WTC11 (cell line): ENCODE measurements around the gene CYB5D1. TPM values are rescaled to one million over a fixed set of nuclear protein-coding genes. Genes with fewer than 3 reads are reported as not detected.

Experiments
- ATAC-seq: fragments of 200-7000 bp; cut with Tn5 transposase; 2 replicates; pipeline ENCODE4 v1.10.0; 2021; ENCODE audit warnings: mild to moderate bottlenecking, moderate library complexity
- Bru-seq: library from RNA; stranded (reverse); fragments of 400-500 nt; gene quantifications from one replicate; lab custom pipeline; 2021; lab: Mats Ljungman, UMichigan
- CTCF ChIA-PET: fragments of 300-600 bp; sonication (Branson Sonifier 250); formaldehyde crosslinking; loops from one replicate; lab custom pipeline; 2021; ENCODE audit warnings: antibody characterized with exemption; lab: Charles Lee
- POLR2A ChIA-PET: fragments of 350-600 bp; sonication (Branson Sonifier 250); formaldehyde crosslinking; loops from one replicate; lab custom pipeline; 2021; ENCODE audit warnings: antibody characterized with exemption; lab: Charles Lee
- DNase-seq: peaks from one replicate; pipeline ENCODE4 v3.0.0; 2021; ENCODE audit warnings: low spot score
- H3K27ac Mint-ChIP-seq: 2 replicates; pipeline ENCODE4 v1.8.0; 2021; ENCODE audit warnings: mixed read lengths
- H3K27me3 Mint-ChIP-seq: 2 replicates; pipeline ENCODE4 v1.8.0; 2021; ENCODE audit warnings: low read depth, mild to moderate bottlenecking, moderate library complexity, mixed read lengths
- H3K36me3 Mint-ChIP-seq: 2 replicates; pipeline ENCODE4 v1.8.0; 2021; ENCODE audit warnings: mixed read lengths
- H3K4me1 Mint-ChIP-seq: 2 replicates; pipeline ENCODE4 v1.8.0; 2022; ENCODE audit warnings: mixed read lengths
- H3K4me3 Mint-ChIP-seq: 2 replicates; pipeline ENCODE4 v1.8.0; 2021; ENCODE audit warnings: mild to moderate bottlenecking, moderate library complexity, mixed read lengths
- H3K9me3 Mint-ChIP-seq: 2 replicates; pipeline ENCODE4 v1.8.0; 2021; ENCODE audit warnings: mixed read lengths
- ARID4B ChIP-seq: sonication (generic); formaldehyde crosslinking; IDR thresholded peaks from 2 replicates; pipeline ENCODE4 v1.8.0; 2023; ENCODE audit warnings: missing genetic modification reagents, mild to moderate bottlenecking, borderline replicate concordance
- CREM ChIP-seq: sonication (generic); formaldehyde crosslinking; IDR thresholded peaks from 2 replicates; pipeline ENCODE4 v1.8.1; 2022; ENCODE audit warnings: mild to moderate bottlenecking, missing genetic modification reagents, moderate library complexity
- CTCF ChIP-seq: fragments of 200-600 bp; IDR thresholded peaks from 2 replicates; pipeline ENCODE4 v1.8.0; 2022; ENCODE audit warnings: antibody characterized with exemption
- E2F5 ChIP-seq: sonication (generic); formaldehyde crosslinking; IDR thresholded peaks from 2 replicates; pipeline ENCODE4 v1.8.1; 2022; ENCODE audit warnings: mild to moderate bottlenecking, moderate library complexity, missing genetic modification reagents
- ESRRA ChIP-seq: sonication (generic); formaldehyde crosslinking; IDR thresholded peaks from 2 replicates; pipeline ENCODE4 v1.8.1; 2022; ENCODE audit warnings: mild to moderate bottlenecking, missing genetic modification reagents, borderline replicate concordance
- GABPB1 ChIP-seq: sonication (generic); formaldehyde crosslinking; IDR thresholded peaks from 2 replicates; pipeline ENCODE4 v1.8.1; 2023; ENCODE audit warnings: mild to moderate bottlenecking, missing genetic modification reagents
- GTF2I ChIP-seq: fragments of 250-450 bp; sonication (Bioruptor Pico); conservative IDR thresholded peaks from 2 replicates; pipeline ENCODE4 v1.4.0; 2021; ENCODE audit warnings: mild to moderate bottlenecking
- HMGXB4 ChIP-seq: sonication (generic); formaldehyde crosslinking; IDR thresholded peaks from 2 replicates; pipeline ENCODE4 v1.8.1; 2023; ENCODE audit warnings: mild to moderate bottlenecking, moderate library complexity, missing genetic modification reagents
- MAX ChIP-seq: sonication (generic); formaldehyde crosslinking; IDR thresholded peaks from 2 replicates; pipeline ENCODE4 v1.8.0; 2022; ENCODE audit warnings: mild to moderate bottlenecking, missing genetic modification reagents
- MLX ChIP-seq: sonication (generic); formaldehyde crosslinking; IDR thresholded peaks from 2 replicates; pipeline ENCODE4 v1.8.1; 2023; ENCODE audit warnings: mild to moderate bottlenecking, missing genetic modification reagents, moderate library complexity
- NFYB ChIP-seq: sonication (generic); formaldehyde crosslinking; conservative IDR thresholded peaks from 2 replicates; pipeline ENCODE4 v1.8.0; 2022; ENCODE audit warnings: low read depth, missing genetic modification reagents
- NR2C2 ChIP-seq: sonication (generic); formaldehyde crosslinking; IDR thresholded peaks from 2 replicates; pipeline ENCODE4 v1.8.0; 2022; ENCODE audit warnings: mild to moderate bottlenecking, missing genetic modification reagents
- RORB ChIP-seq: fragments of 250-450 bp; sonication (Bioruptor Pico); IDR thresholded peaks from 2 replicates; pipeline ENCODE4 v1.9.0; 2021; ENCODE audit warnings: mild to moderate bottlenecking
- SP1 ChIP-seq: sonication (generic); formaldehyde crosslinking; conservative IDR thresholded peaks from 2 replicates; pipeline ENCODE4 v1.8.1; 2022; ENCODE audit warnings: missing genetic modification reagents
- USF2 ChIP-seq: sonication (generic); formaldehyde crosslinking; IDR thresholded peaks from 2 replicates; pipeline ENCODE4 v1.8.1; 2023; ENCODE audit warnings: mild to moderate bottlenecking, missing genetic modification reagents, moderate library complexity
- ZBTB21 ChIP-seq: sonication (generic); formaldehyde crosslinking; IDR thresholded peaks from 2 replicates; pipeline ENCODE4 v1.8.1; 2023; ENCODE audit warnings: mild to moderate bottlenecking, missing genetic modification reagents, borderline replicate concordance
- ZNF138 ChIP-seq: sonication (generic); formaldehyde crosslinking; conservative IDR thresholded peaks from 2 replicates; pipeline ENCODE4 v1.8.1; 2022; ENCODE audit warnings: mild to moderate bottlenecking, moderate library complexity, missing genetic modification reagents
- ZNF232 ChIP-seq: sonication (generic); formaldehyde crosslinking; IDR thresholded peaks from 2 replicates; pipeline ENCODE4 v1.8.0; 2022; ENCODE audit warnings: mild to moderate bottlenecking, missing genetic modification reagents
- ZNF263 ChIP-seq: sonication (generic); formaldehyde crosslinking; IDR thresholded peaks from 2 replicates; pipeline ENCODE4 v1.8.1; 2022; ENCODE audit warnings: low read depth, mild to moderate bottlenecking, moderate library complexity, missing genetic modification reagents
- ZNF416 ChIP-seq: fragments of 250-450 bp; sonication (Bioruptor Pico); IDR thresholded peaks from 2 replicates; pipeline ENCODE4 v1.9.0; 2021; ENCODE audit warnings: mild to moderate bottlenecking, inconsistent platforms
- ZNF425 ChIP-seq: fragments of 250-450 bp; sonication (Bioruptor Pico); conservative IDR thresholded peaks from 2 replicates; pipeline ENCODE4 v1.9.0; 2021; ENCODE audit warnings: mild to moderate bottlenecking
- ZNF671 ChIP-seq: fragments of 250-450 bp; sonication (Bioruptor Pico); IDR thresholded peaks from 2 replicates; pipeline ENCODE4 v1.8.0; 2021; ENCODE audit warnings: mild to moderate bottlenecking
- long read RNA-seq, 3 experiments: library from RNA in 1 of 3; library from capped mRNA in 1 of 3; library from polyadenylated mRNA in 1 of 3; unstranded in 2 of 3; stranded (forward) in 1 of 3; transcript quantifications; one replicate each; pipeline ENCODE4 v2.0.0, GENCODE V29; 2021
- total RNA-seq: library from RNA; stranded (reverse); gene quantifications from 3 replicates; pipeline ENCODE4 v1.2.3, GENCODE V29; 2021

CYB5D1 gene
- total RNA-seq (14.0 to 15.2 TPM (median 14.3 TPM) in 3 replicates), Bru-seq, nascent RNA (percentile 75 among the genes with signal in this experiment)
- long read RNA-seq, experiment 1, transcript CYB5D1-205 (3 exons, 538 nt), result minor isoform, 6 of 45 reads
- long read RNA-seq, experiment 1, transcript CYB5D1-201 (4 exons, 3,509 nt), result major isoform, 19 of 45 reads
- long read RNA-seq, experiment 1, partial matches to known transcripts, result 12 of 45 reads
- long read RNA-seq, experiment 1, other reads (novel, unspliced or antisense), result 2 of 45 reads
- long read RNA-seq, experiment 2, partial matches to known transcripts, result 2 of 5 reads
- long read RNA-seq, experiment 2, other reads (novel, unspliced or antisense), result 0 of 5 reads
- long read RNA-seq, experiment 3, partial matches to known transcripts, result 0 of 4 reads
- long read RNA-seq, experiment 3, other reads (novel, unspliced or antisense), result 0 of 4 reads

GRCh38 chr17:7857713-7858521, at the start of gene CYB5D1:
Gene CYB5D1, plus strand, starts transcription at chr17:7858003. Its CDS starts 132 bp downstream, at chr17:7858135.
- Mint-ChIP-seq H3K9me3 (no peaks in the 10 kb centered on the region), H3K4me1 (peaks cover 22% of the 10 kb centered on the region), H3K36me3 (peaks cover 6% of the 10 kb centered on the region), H3K27ac (no peak within 1 kb of the TSS), H3K4me3 (no peak within 1 kb of the TSS), H3K27me3 (peaks cover 11% of the 10 kb centered on the region)
- ChIA-PET POLR2A (interaction anchor here (1.0 to 1.5 kb wide), 6 partner anchors 13 to 170 kb away, joined by 3 to 11 read pairs (median 6); partner anchors contain the start of genes DNAH2, TP53 and WRAP53), CTCF (interaction anchor here (0.6 to 3.1 kb wide), 27 partner anchors 10 to 644 kb away, joined by 3 to 63 read pairs (median 4); partner anchors contain the start of genes ALOXE3, KDM6B, RNF227 and TP53)
- ATAC-seq (peak; percentile 4), DNase-seq (peak; percentile 83)
- TF ChIP-seq GTF2I (no peak), CTCF (no peak), E2F5 (0 out of 2 replicates have a peak, but pooled peaks have one; percentile 33), HMGXB4 (CRISPR knock-in tag) (peak; percentile 63; the same call in 1 of the 2 replicates), MAX (CRISPR knock-in tag) (peak; percentile 65), ZNF138 (no peak), ZNF232 (CRISPR knock-in tag) (no peak), NFYB (CRISPR knock-in tag) (no peak), ZNF425 (CRISPR knock-in tag) (no peak), CREM (CRISPR knock-in tag) (no peak), ESRRA (CRISPR knock-in tag) (no peak), NR2C2 (no peak), ZNF416 (CRISPR knock-in tag) (no peak), ZNF671 (CRISPR knock-in tag) (no peak), USF2 (CRISPR knock-in tag) (peak; percentile 74), MLX (CRISPR knock-in tag) (no peak), ARID4B (CRISPR knock-in tag) (peak; percentile 74), ZBTB21 (CRISPR knock-in tag) (no peak), ZNF263 (CRISPR knock-in tag) (no peak), SP1 (peak; percentile 85), GABPB1 (CRISPR knock-in tag) (peak; percentile 32; the same call in 1 of the 2 replicates), RORB (no peak)
